HCT116 (cell line): Measurements from ENCODE around the gene FH.

Experiments
- CBX3 ChIP-seq: IDR thresholded peaks from 2 replicates; pipeline ENCODE4 v1.6.1; 2012; ENCODE audit warnings: low read depth
- CEBPB ChIP-seq: IDR thresholded peaks from 2 replicates; pipeline ENCODE4 v1.6.1; 2012; ENCODE audit warnings: low read depth
- JUND ChIP-seq: IDR thresholded peaks from 2 replicates; pipeline ENCODE4 v1.6.1; 2012
- MAX ChIP-seq: IDR thresholded peaks from 2 replicates; pipeline ENCODE4 v1.6.1; 2012
- POLR2A ChIP-seq: IDR thresholded peaks from 2 replicates; pipeline ENCODE4 v1.7.0; 2011; ENCODE audit warnings: borderline replicate concordance; ENCODE audit not compliant: insufficient read depth, insufficient read length; ENCODE audit errors: extremely low read depth
- POLR2AphosphoS5 ChIP-seq: IDR thresholded peaks from 2 replicates; pipeline ENCODE4 v1.6.1; 2011; ENCODE audit warnings: mild to moderate bottlenecking, low read depth, low read length, moderate library complexity
- REST ChIP-seq: IDR thresholded peaks from 2 replicates; pipeline ENCODE4 v1.6.1; 2012; ENCODE audit warnings: low read depth
- SIN3A ChIP-seq: IDR thresholded peaks from 2 replicates; pipeline ENCODE4 v1.6.1; 2012; ENCODE audit warnings: low read depth
- SP1 ChIP-seq: IDR thresholded peaks from 2 replicates; pipeline ENCODE4 v1.6.1; 2012; ENCODE audit warnings: low read depth
- TCF7L2 ChIP-seq: IDR thresholded peaks from 2 replicates; pipeline ENCODE4 v1.7.0; 2011; ENCODE audit warnings: borderline replicate concordance, inconsistent platforms; ENCODE audit not compliant: insufficient read depth, insufficient read length; ENCODE audit errors: extremely low read depth
- ZBTB33 ChIP-seq: IDR thresholded peaks from 2 replicates; pipeline ENCODE4 v1.6.1; 2011; ENCODE audit warnings: mild to moderate bottlenecking, low read length, moderate library complexity; ENCODE audit not compliant: insufficient replicate concordance; ENCODE audit errors: extremely low read depth
- ZFX ChIP-seq: fragments of 450-650 bp; IDR thresholded peaks from 2 replicates; pipeline ENCODE4 v1.6.1; 2017
- ZNF274 ChIP-seq: fragments of 200-500 bp; sonication (Bioruptor generic); IDR thresholded peaks from 2 replicates; pipeline ENCODE4 v1.6.1; 2014; ENCODE audit warnings: mild to moderate bottlenecking, low read depth, low read length, inconsistent platforms
- TF ChIP-seq, protein P1 (sequence below), 3 experiments: fragments of 200-600 bp in 1 of 3; sonication (generic) in 1 of 3; IDR thresholded peaks in 2 of 3; conservative IDR thresholded peaks in 1 of 3; 2 replicates each; pipeline ENCODE4 v1.5.1; 2012 to 2017; ENCODE audit warnings: low read depth in 2 of 3, low read length in 2 of 3, antibody characterized with exemption in 1 of 3, borderline replicate concordance in 1 of 3, control low read depth in 1 of 3, mild to moderate bottlenecking in 1 of 3, mixed read lengths in 1 of 3, mixed run types in 1 of 3, moderate library complexity in 1 of 3; ENCODE audit not compliant: insufficient read depth in 1 of 3

DNA sequence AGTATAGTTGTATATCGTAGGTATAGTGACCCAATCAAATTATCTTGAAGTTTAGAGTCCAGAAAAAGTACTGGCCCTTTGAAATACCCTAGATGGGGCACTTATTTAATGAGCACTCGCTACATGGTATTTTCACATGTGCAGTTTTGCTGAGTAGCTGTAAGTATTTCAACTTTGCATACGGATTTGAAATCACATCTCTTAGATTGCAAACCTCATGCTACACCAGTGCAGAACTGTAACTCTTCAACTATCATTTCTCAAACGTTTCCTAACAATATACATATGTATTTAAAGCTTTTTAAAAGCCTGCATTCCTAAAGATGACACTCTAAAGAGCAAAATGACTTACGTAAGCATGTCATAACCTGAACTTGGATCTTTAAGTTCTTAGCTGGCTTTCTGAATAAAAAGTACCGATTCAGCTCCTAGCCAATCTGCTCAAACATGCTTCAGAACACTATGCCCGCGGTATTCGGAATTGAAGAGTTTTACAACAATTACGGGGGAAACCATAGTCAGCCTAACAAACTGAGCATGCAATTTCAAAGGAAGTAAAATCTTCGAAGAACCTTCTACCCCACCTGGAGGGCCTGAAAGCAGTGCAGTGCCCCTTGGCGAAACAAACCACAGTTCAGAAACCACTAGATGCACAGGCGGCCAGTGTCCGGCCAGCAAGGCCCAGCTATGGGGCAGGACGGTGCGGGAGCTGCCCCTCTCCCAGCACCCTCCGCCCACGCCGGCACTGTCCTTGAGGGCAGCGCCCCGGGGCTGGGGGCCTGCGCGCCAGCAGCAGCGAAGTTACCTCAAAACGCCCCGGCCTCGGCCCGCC lies 863 bp downstream of the FH start:
- TF ChIP-seq, protein P1, sequence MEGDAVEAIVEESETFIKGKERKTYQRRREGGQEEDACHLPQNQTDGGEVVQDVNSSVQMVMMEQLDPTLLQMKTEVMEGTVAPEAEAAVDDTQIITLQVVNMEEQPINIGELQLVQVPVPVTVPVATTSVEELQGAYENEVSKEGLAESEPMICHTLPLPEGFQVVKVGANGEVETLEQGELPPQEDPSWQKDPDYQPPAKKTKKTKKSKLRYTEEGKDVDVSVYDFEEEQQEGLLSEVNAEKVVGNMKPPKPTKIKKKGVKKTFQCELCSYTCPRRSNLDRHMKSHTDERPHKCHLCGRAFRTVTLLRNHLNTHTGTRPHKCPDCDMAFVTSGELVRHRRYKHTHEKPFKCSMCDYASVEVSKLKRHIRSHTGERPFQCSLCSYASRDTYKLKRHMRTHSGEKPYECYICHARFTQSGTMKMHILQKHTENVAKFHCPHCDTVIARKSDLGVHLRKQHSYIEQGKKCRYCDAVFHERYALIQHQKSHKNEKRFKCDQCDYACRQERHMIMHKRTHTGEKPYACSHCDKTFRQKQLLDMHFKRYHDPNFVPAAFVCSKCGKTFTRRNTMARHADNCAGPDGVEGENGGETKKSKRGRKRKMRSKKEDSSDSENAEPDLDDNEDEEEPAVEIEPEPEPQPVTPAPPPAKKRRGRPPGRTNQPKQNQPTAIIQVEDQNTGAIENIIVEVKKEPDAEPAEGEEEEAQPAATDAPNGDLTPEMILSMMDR (IDR thresholded peaks at IDR 0.05 in 2 of 3, conservative IDR thresholded peaks at IDR 0.05 in 1 of 3; ENCODE audit: borderline replicate concordance in 1 of 3, insufficient read depth in 1 of 3, low read depth in 2 of 3, low read length in 2 of 3), result no peak
- TF ChIP-seq ZFX (no peak), MAX (no peak), POLR2A (no peak), POLR2AphosphoS5 (no peak), SIN3A (no peak), JUND (no peak), SP1 (no peak), ZBTB33 (no peak), CBX3 (no peak), ZNF274 (no peak), TCF7L2 (no peak), CEBPB (no peak), REST (no peak)
